Eye (tissue), 1 donor: Measurements from ENCODE around the gene LIMS3.
"Not testable (repeated sequence)": the region's sequence is repeated elsewhere in the genome, so short reads cannot be mapped to it uniquely, and the experiment has no call there.

Experiments
- DNase-seq: peaks from one replicate; pipeline ENCODE4 v3.0.0-alpha.2; 2015

Gene LIMS3, protein sequence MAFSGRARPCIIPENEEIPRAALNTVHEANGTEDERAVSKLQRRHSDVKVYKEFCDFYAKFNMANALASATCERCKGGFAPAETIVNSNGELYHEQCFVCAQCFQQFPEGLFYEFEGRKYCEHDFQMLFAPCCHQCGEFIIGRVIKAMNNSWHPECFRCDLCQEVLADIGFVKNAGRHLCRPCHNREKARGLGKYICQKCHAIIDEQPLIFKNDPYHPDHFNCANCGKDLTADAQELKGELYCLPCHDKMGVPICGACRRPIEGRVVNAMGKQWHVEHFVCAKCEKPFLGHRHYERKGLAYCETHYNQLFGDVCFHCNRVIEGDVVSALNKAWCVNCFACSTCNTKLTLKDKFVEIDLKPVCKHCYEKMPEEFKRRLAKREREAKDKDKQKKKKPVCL

GRCh38 chr2:109898462-109899336 lies at the start of gene LIMS3:
Gene LIMS3, plus strand, starts transcription at chr2:109898688. Its CDS starts 41 bp downstream, at chr2:109898729.
- DNase-seq: not testable (repeated sequence)

DNA sequence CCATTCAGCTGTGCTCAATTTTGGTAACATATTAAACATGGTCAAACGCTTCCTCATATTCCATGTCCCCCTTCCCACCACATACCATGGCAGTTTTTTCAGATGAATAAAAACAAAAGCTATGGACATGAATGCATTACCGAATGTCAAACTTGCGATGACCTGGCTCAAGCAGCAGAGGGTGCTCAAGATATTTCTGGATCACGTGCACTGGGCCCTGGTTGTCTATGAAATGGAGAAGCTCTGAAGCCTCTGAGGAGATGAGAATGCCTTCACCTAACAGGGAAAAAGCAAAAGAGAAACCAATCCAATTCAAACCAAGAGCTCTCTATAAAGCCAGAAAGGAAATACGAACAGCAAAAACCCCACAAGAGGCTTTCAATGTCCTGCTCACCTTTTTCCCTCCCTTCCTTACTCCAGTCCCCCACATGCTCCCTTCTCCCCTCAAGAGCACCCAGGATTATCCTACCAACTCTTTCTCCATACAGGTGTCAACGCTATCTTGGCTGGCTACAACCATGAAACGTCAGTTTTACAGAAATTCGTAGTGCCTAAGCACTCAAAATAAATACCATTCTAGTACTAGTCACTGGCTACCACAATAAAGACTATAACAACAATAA lies 27.2 kb upstream of the LIMS3 start:
- not testable (repeated sequence) for DNase-seq

- not testable (repeated sequence) for DNase-seq
Observed at GRCh38 chr2:109876625-109877024, 21.9 kb upstream of the LIMS3 start.

GRCh38 chr2:109882112-109882511 lies 16.4 kb upstream of the LIMS3 start:
- not testable (repeated sequence) for DNase-seq

DNA sequence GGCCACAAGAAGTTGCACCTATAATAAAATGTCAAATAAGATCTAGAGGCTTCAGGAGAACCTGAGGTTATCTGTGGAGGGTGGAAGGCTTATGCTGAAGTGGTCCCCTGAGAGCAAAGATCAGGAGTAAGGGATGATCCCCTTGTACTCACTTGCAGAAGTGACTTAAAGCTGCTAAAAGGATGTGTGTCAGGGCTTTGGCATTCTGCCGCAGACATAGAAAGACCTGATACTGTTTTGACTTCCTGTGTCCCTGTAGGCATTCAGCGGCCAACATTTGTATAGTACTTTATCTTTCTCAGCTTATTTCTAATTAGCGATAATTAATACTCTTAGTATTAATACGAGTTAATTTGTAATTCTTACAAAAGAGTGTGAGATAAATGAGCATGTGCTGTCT lies 10.1 kb upstream of the LIMS3 start:
- not testable (repeated sequence) for DNase-seq

- not testable (repeated sequence) for DNase-seq
Observed at GRCh38 chr2:109889909-109890308, 8.6 kb upstream of the LIMS3 start.

DNA sequence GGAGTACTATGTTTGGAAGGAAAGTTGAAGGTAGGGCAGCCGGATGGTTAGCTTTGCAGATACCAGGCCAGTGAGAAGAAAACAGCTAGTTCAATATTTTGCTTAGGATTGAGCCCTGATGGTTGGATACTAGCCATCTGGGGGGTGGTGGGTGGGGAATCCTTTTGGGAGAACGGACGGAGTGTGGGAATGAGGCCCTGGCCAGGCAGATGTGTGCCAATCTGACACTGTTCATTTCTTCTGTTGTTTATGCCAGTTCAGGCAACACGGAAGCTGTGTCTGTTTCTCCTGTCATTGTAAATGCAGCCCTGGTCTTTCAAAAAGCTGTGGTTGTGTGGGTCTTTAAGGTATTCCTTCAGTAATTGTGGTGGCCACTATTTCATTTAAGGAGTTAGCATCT lies 7.5 kb upstream of the LIMS3 start:
- DNase-seq: not testable (repeated sequence)

DNA sequence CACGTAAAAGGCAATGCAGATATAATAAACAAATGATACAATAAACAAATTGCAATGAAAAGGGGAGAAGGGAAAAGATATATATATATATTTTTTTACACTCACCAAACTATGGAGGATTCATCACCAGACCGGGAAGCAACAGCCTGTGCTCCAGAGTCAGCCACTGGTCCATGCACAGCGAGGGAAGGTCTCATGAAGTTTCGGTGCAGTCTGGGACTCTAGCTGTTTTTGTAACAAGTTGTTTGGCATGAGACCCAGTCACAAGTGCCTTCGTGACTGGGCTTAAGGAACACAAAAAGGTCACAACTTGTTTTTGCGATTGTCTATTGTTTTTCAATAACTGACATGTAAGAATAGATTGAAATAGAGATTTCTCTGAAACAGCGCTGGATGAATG lies 4.8 kb upstream of the LIMS3 start:
- DNase-seq: not testable (repeated sequence)

- DNase-seq: not testable (repeated sequence)
Observed at GRCh38 chr2:109894141-109894540, 4.3 kb upstream of the LIMS3 start.

GRCh38 chr2:109895090-109895869 lies 3.2 kb upstream of the LIMS3 start:
- DNase-seq: not testable (repeated sequence)

DNA sequence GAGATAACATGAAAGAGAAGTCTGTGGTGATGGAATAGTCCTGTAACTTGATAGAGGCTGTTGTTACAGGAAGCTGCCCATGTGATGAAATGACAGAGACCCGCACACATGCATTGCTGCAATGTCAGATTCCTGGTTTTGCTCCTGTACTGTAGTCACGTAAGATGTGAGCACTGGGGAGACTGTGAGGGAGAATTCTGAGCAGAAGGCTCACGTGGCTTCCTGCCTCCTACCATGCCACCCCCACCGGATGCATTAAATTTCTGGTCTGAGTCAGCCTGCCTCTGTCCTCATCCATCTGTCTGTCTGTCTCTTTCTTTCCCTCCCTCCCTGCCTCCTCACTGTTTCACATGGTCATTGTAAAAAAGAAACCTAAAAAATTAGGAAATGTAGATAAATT lies 2.3 kb upstream of the LIMS3 start:
- not testable (repeated sequence) for DNase-seq

GRCh38 chr2:109897769-109898461 lies 573 bp upstream of the LIMS3 start:
- not testable (repeated sequence) for DNase-seq

DNA sequence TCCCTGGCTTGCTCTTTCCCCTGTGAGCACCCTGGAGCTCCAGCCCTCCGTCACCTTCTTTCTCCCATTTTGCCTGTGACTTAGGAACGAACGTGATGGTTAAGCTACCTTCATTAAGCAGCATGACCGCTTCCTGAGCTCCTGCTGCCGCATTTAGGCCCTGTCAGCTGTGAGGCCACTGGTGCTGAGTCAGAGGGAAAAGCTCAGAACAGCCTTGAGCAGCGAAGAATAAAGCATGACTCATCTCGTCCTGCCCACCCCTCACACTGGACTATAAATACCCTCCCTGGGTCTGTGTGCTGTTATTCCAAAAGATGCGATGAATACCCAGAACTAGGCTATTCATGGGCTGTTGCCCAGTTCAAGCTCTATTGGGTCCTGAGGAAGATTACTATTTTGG lies 7.3 kb downstream of the LIMS3 start:
- DNase-seq: not testable (repeated sequence)

DNA sequence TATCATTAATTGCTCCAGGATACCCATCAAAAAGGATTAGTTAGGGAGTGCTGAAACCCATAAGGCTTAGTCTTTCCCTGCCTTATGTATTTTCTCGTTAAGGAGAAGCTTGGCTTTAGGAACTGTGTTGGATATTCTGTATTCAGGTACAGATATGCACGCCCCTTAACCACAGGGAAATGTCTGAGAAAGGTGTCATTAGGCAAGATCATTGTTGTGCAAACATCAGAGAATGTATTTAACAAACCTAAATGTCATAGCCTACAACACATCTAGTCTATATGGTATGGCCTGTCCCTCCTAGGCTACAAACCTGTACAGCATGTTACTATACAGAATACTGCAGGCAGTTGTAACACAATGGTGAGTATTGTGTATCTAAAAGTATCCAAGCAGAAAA lies 10.1 kb downstream of the LIMS3 start:
- DNase-seq: not testable (repeated sequence)

- not testable (repeated sequence) for DNase-seq
Observed at GRCh38 chr2:109910789-109911188, 12.3 kb downstream of the LIMS3 start.

- DNase-seq: not testable (repeated sequence)
Observed at GRCh38 chr2:109913911-109914310, 15.4 kb downstream of the LIMS3 start.

GRCh38 chr2:109914552-109914951 lies 16.1 kb downstream of the LIMS3 start:
- not testable (repeated sequence) for DNase-seq

DNA sequence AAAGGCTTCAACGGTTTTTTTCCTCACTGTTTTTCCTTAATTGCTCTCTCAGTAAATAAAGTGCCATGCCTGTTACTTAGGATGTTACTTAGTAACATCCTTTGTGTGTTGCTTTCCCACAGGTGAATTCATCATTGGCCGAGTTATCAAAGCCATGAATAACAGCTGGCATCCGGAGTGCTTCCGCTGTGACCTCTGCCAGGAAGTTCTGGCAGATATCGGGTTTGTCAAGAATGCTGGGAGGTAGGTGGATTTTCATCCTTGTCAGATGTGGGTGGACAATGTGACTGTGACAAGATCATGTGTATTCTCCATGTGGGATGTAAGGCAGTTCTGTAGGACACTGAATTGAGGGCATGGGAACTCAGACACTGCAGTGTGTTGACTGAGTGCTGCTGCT lies 17.3 kb downstream of the LIMS3 start:
- not testable (repeated sequence) for DNase-seq

DNA sequence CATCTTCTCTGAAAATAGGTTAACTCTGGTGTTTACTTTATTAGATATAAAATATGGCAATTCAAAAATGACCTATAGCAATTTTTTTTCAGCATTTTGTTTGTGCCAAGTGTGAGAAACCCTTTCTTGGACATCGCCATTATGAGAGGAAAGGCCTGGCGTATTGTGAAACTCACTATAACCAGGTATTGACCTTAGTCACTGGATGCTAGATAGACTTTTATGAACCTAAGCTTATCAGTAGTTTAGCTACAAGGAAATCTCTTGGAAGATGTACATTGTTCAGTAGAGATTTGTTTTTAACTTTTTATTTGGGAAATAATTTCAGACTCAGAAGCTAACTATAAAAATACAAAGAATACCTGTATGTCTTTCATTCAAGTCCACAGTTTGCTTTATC lies 21.7 kb downstream of the LIMS3 start:
- DNase-seq: not testable (repeated sequence)

- DNase-seq: not testable (repeated sequence)
Observed at GRCh38 chr2:109921543-109922384, 23.3 kb downstream of the LIMS3 start.

- not testable (repeated sequence) for DNase-seq
Observed at GRCh38 chr2:109924481-109924880, 26.0 kb downstream of the LIMS3 start.
